ENCODE data around the gene CFAP20. TPM values are rescaled to one million over a fixed set of nuclear protein-coding genes. Genes with fewer than 3 reads are reported as not detected.

The CFAP20 gene
- total RNA-seq, 1 experiment from 2014 or later = 59.7 TPM

GRCh38 chr16:58138852-58139251 lies 9.7 kb upstream of the CFAP20 start:
- POLR2A ChIA-PET = no interaction called here
- BruUV-seq (replicated peaks) = no TSS peak
- no peaks in the 10 kb centered on the region for H3K79me2 ChIP-seq (ENCODE audit: insufficient read depth, low read length)
- no peak overlapping the region for H3K4me3 ChIP-seq (replicated peaks in 1 of 2; ENCODE audit: low read depth in 1 of 2, low read length in 2 of 2)
- no peaks in the 10 kb centered on the region for H4K20me1 ChIP-seq (ENCODE audit: insufficient read depth)
- ATAC-seq (no peak), DNase-seq (ENCODE audit: low read depth, low spot score) (no peak)
- H3K4me1 ChIP-seq (ENCODE audit: control insufficient read depth in 1 of 2, insufficient read depth in 2 of 2, low read length in 2 of 2) = no peaks in the 10 kb centered on the region
- no peaks in the 10 kb centered on the region for H3K9me2 ChIP-seq (ENCODE audit: insufficient read depth)
- no peak overlapping the region for H2AFZ ChIP-seq (ENCODE audit: low read depth, low read length, poor library complexity, severe bottlenecking)
- H3K9me3 ChIP-seq (ENCODE audit: control insufficient read depth in 1 of 2, insufficient read depth in 1 of 2, low read depth in 1 of 2, low read length in 2 of 2) = no peaks in the 10 kb centered on the region
- no peaks in the 10 kb centered on the region for H3K27me3 ChIP-seq (ENCODE audit: insufficient read depth, low read length)
- H3K4me2 ChIP-seq (ENCODE audit: low read length) = no peak overlapping the region
- intact Hi-C loops (cut with micrococcal nuclease) = no loop called here
- no peak for TF ChIP-seq ELF1 (IDR thresholded peaks at IDR 0.05; ENCODE audit: borderline replicate concordance, low read depth)
- no peak for TF ChIP-seq JUND (IDR thresholded peaks at IDR 0.05)
- TF ChIP-seq SRF (IDR thresholded peaks at IDR 0.05; ENCODE audit: low read depth) = no peak
- TF ChIP-seq EGR1 (IDR thresholded peaks at IDR 0.05; ENCODE audit: low read depth) = no peak
- TF ChIP-seq SIN3A (IDR thresholded peaks at IDR 0.05; ENCODE audit: low read depth) = no peak
- TF ChIP-seq CEBPB (IDR thresholded peaks at IDR 0.05; ENCODE audit: low read depth) = no peak
- no peak for TF ChIP-seq SP1 (IDR thresholded peaks at IDR 0.05; ENCODE audit: low read depth)
- TF ChIP-seq ATF3 (IDR thresholded peaks at IDR 0.05) = no peak
- no peak for TF ChIP-seq REST (IDR thresholded peaks at IDR 0.05; ENCODE audit: low read depth)
- no peak for TF ChIP-seq POLR2A (IDR thresholded peaks at IDR 0.05; ENCODE audit: borderline replicate concordance, extremely low read depth, insufficient read depth, insufficient read length)
- no peaks in the 10 kb centered on the region for H3K36me3 ChIP-seq (ENCODE audit: control insufficient read depth in 1 of 2, insufficient read depth in 2 of 2, low read length in 2 of 2)
- CTCF ChIA-PET = no interaction called here
- RAD21 ChIA-PET (ENCODE audit: low non-redundant PET in 1 of 2, low total read pairs in 2 of 2, uncharacterized antibody in 2 of 2, unreplicated experiment in 2 of 2) = no interaction called here
- no peak overlapping the region for H3K27ac ChIP-seq (ENCODE audit: low read depth, low read length)
- H3K9ac ChIP-seq (ENCODE audit: low read length) = no peak overlapping the region

All from HCT116 (cell line).